ENCODE data around the gene HYKK. TPM values are rescaled to one million over a fixed set of nuclear protein-coding genes. Genes with fewer than 3 reads are reported as not detected.
A peak's percentile ranks its signal among the peaks of the same experiment; 100 is the strongest.

The HYKK gene
- total and polyA plus RNA-seq, 2 donors (not counting 3 experiments of a cell fraction or from before 2014, with no cell fraction given), result 1.0 to 2.1 TPM

DNA sequence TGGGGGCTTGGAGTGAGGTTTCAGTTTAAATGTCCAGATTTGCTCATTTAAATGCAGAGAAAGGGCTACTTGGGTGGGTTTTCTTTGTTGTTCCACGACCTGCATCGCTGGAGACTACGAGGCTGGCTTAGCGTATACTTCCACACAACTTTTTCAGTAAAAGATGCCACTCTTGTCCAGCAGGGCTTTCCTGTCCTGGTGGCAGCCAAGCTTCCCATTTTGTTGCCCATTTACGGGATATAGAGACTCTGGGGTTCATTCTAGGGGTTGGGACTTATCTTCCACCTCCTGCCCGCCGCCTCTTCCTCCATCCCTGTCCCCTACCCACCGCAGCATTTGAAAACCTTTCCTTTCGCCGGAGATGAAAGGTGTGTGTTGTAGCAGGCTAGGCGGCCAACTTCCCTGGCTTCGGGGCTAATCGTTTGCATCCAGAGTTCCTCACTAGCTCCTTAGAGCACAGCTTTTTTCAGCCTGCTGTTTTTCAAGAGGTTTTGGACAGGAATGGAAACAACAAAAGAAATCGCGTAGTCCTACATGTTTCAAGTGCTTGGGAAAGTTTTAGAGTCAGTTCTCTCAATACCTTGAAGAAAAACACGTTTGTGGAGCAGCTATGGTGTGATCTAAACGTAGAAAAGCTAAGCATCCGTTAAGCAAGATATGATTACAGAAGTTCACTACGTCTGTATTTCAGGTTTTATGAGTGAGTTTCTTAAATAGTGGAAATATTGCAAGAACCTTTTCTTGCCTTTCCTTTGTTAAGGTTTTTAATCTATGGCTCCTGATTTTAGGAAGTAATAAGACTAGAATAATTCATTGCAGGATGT lies 58.8 kb downstream of the HYKK start:
- dilution Hi-C loops (cut with MboI; ENCODE audit: extremely low pct_ligation_motif_present, low sequenced_read_pairs), result no loop called here

More for the DNA sequence above, 58.8 kb downstream of the HYKK start:
- peak overlapping the region; percentile 66 to 95 (median 94) for H3K4me3 ChIP-seq (replicated peaks in 1 of 3; ENCODE audit: insufficient read depth in 1 of 3, low read depth in 1 of 3, low read length in 3 of 3)
- peak overlapping the region; percentile 97 for H2AFZ ChIP-seq (ENCODE audit: low read depth, low read length)
- intact Hi-C loops (cut with micrococcal nuclease), result loop anchor here (1.0 kb wide), 1 partner anchor 26 kb away; the partner anchor contains the start of gene PSMA4
- H3K9ac ChIP-seq (replicated peaks; ENCODE audit: extremely low read depth, insufficient read depth, low read length), result peak overlapping the region; percentile 50
- peak; percentile 42 for DNase-seq (ENCODE audit: low read depth, low spot score)
- TSS peak; percentile 50 for BruUV-seq (replicated peaks)
- H3K36me3 ChIP-seq (ENCODE audit: control insufficient read depth in 2 of 2, extremely low read depth in 1 of 2, insufficient read depth in 2 of 2, low read length in 2 of 2), result no peaks in the 10 kb centered on the region
- no peaks in the 10 kb centered on the region for H4K20me1 ChIP-seq (replicated peaks; ENCODE audit: control insufficient read depth, extremely low read depth, insufficient read depth, low read length)
- ChIA-PET POLR2A (interaction anchor here (1.3 kb wide), 1 partner anchor 26 kb away, joined by 7 read pairs; the partner anchor contains the start of gene PSMA4), CTCF (interaction anchor here (1.0 to 2.5 kb wide), 11 partner anchors 8 to 307 kb away, joined by 3 to 27 read pairs (median 5); partner anchors contain the start of genes MORF4L1 and PSMA4)
- no peak overlapping the region for H3K27ac ChIP-seq (ENCODE audit: insufficient read depth, low read depth, low read length)
- no peaks in the 10 kb centered on the region for H3K9me1 ChIP-seq (replicated peaks; ENCODE audit: control insufficient read depth, extremely low read depth, insufficient read depth, low read length)
- peak overlapping the region; percentile 99 for H3K4me2 ChIP-seq (ENCODE audit: insufficient read depth, low read length)
- H3K79me2 ChIP-seq (ENCODE audit: control insufficient read depth, insufficient read depth, low read length), result no peaks in the 10 kb centered on the region
- TF ChIP-seq CTCF (IDR thresholded peaks at IDR 0.05; ENCODE audit: extremely low read depth in 1 of 2, insufficient read depth in 1 of 2, low read depth in 1 of 2, low read length in 2 of 2) (peak; percentile 17 to 23), MYC (IDR thresholded peaks at IDR 0.05; ENCODE audit: low read depth, low read length) (no peak), JUN (IDR thresholded peaks at IDR 0.05; ENCODE audit: borderline replicate concordance, insufficient read depth, insufficient read length, low read depth) (no peak), POLR2A (IDR thresholded peaks at IDR 0.05; ENCODE audit: low read depth, low read length) (no peak), GATA2 (IDR thresholded peaks at IDR 0.05; ENCODE audit: insufficient read depth, insufficient read length, low read depth, low read length) (no peak), MAX (IDR thresholded peaks at IDR 0.05; ENCODE audit: insufficient read depth, insufficient read length) (no peak), POLR2AphosphoS5 (IDR thresholded peaks at IDR 0.05; ENCODE audit: insufficient read depth, low read depth, low read length) (no peak), EZH2 (IDR thresholded peaks at IDR 0.05; ENCODE audit: borderline replicate concordance, low read depth, low read length, severe bottlenecking) (no peak), FOS (IDR thresholded peaks at IDR 0.05; ENCODE audit: borderline replicate concordance, insufficient read depth, low read length) (no peak)
- peaks cover 12% of the 10 kb centered on the region for H3K4me1 ChIP-seq (ENCODE audit: control insufficient read depth, extremely low read depth, insufficient read depth, low read length)
- H3K27me3 ChIP-seq (ENCODE audit: control insufficient read depth in 2 of 2, insufficient read depth in 2 of 2, low read length in 2 of 2), result peaks cover 2 to 7% of the 10 kb centered on the region in 2 experiments
- no peaks in the 10 kb centered on the region for H3K9me3 ChIP-seq (replicated peaks; ENCODE audit: control insufficient read depth, insufficient read depth, low read length)
- FAIRE-seq, result peak; percentile 55
